ENCODE data around the gene MTHFD2. TPM values are rescaled to one million over a fixed set of nuclear protein-coding genes. Genes with fewer than 3 reads are reported as not detected.

The MTHFD2 gene
- total and polyA plus RNA-seq, 5 donors: 6.7 to 18.0 (median 8.7) TPM

GRCh38 chr2:74197049-74197448, 1.4 kb upstream of the MTHFD2 start:
- H3K27ac ChIP-seq (ENCODE audit: low read length): no peak overlapping the region
- intact Hi-C loops (cut with DNase I): no loop called here
- ATAC-seq (no peak), DNase-seq (no peak)
- no peaks in the 10 kb centered on the region for H3K9me3 ChIP-seq (ENCODE audit: control insufficient read depth, low read length)
- H3K27me3 ChIP-seq (ENCODE audit: control insufficient read depth, insufficient read depth): no peaks in the 10 kb centered on the region
- WGBS: 77% methylated on average over 4 of the region's 4 CpGs
- H3K4me3 ChIP-seq (ENCODE audit: low read length): no peak overlapping the region
- no peaks in the 10 kb centered on the region for H3K4me1 ChIP-seq (ENCODE audit: control insufficient read depth, insufficient read depth, low read length)

- H3K4me3 ChIP-seq (ENCODE audit: low read length): peak overlapping the region; percentile 32
- no peaks in the 10 kb centered on the region for H3K9me3 ChIP-seq (ENCODE audit: control insufficient read depth, low read length)
- intact Hi-C loops (cut with DNase I): no loop called here
- no peak for ATAC-seq
- WGBS: 37% methylated on average over 17 of the region's 18 CpGs
- no peaks in the 10 kb centered on the region for H3K27me3 ChIP-seq (ENCODE audit: control insufficient read depth, insufficient read depth)
- no peaks in the 10 kb centered on the region for H3K4me1 ChIP-seq (ENCODE audit: control insufficient read depth, insufficient read depth, low read length)
- no peak for DNase-seq
- no peak overlapping the region for H3K27ac ChIP-seq (ENCODE audit: low read length)
Measured at GRCh38 chr2:74198023-74198460, 373 bp upstream of the MTHFD2 start.

DNA sequence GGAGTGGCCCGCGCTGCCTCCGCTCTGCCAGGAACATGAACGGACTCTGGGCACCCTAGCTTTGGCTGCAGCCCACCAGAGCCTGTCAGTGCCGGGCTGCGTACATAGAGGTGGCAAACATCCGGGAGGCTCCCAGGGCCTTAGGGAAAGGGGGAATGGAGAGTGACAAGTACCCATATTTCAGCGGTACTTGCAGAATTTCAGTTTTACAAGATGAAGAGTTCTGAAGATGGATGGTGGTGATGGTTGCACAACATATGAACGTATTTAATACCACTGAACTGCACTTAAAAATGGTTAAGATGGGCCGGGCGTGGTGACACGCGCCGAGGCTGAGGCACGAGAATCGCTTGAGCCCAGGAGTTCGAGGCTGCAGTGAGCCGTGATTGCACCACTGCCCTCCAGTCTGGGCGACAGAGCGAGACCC, 873 bp downstream of the MTHFD2 start:
- peak overlapping the region; percentile 32 for H3K4me3 ChIP-seq (ENCODE audit: low read length)
- H3K9me3 ChIP-seq (ENCODE audit: control insufficient read depth, low read length): no peaks in the 10 kb centered on the region
- DNase-seq (peak in 1 of 3 donors; percentile 35), ATAC-seq (no peak)
- no peaks in the 10 kb centered on the region for H3K27me3 ChIP-seq (ENCODE audit: control insufficient read depth, insufficient read depth)
- intact Hi-C loops (cut with DNase I): no loop called here
- 2% methylated on average over 20 of the region's 20 CpGs for WGBS
- no peaks in the 10 kb centered on the region for H3K4me1 ChIP-seq (ENCODE audit: control insufficient read depth, insufficient read depth, low read length)
- H3K27ac ChIP-seq (ENCODE audit: low read length): no peak overlapping the region

- no peak for ATAC-seq
- H3K27me3 ChIP-seq (ENCODE audit: control insufficient read depth, insufficient read depth): no peaks in the 10 kb centered on the region
- no peaks in the 10 kb centered on the region for H3K9me3 ChIP-seq (ENCODE audit: control insufficient read depth, low read length)
- peak overlapping the region; percentile 30 for H3K27ac ChIP-seq (ENCODE audit: low read length)
- DNase-seq: no peak
- peak overlapping the region; percentile 32 for H3K4me3 ChIP-seq (ENCODE audit: low read length)
- H3K4me1 ChIP-seq (ENCODE audit: control insufficient read depth, insufficient read depth, low read length): no peaks in the 10 kb centered on the region
- intact Hi-C loops (cut with DNase I): no loop called here
- WGBS: 31% methylated on average over 8 of the region's 8 CpGs
Measured at GRCh38 chr2:74199871-74200305, 1.5 kb downstream of the MTHFD2 start.

- intact Hi-C loops (cut with DNase I): no loop called here
- Histone ChIP-seq H3K9me3 (ENCODE audit: control insufficient read depth, low read length) (no peaks in the 10 kb centered on the region), H3K4me1 (ENCODE audit: control insufficient read depth, insufficient read depth, low read length) (peaks cover under 1% of the 10 kb centered on the region), H3K27ac (ENCODE audit: low read length) (no peak overlapping the region), H3K4me3 (ENCODE audit: low read length) (no peak overlapping the region), H3K27me3 (ENCODE audit: control insufficient read depth, insufficient read depth) (no peaks in the 10 kb centered on the region)
- no peak for ATAC-seq
- no peak for DNase-seq
- 80% methylated on average over 3 of the region's 3 CpGs for WGBS
Measured at GRCh38 chr2:74201196-74201595, 2.8 kb downstream of the MTHFD2 start.

GRCh38 chr2:74201596-74201995, 3.2 kb downstream of the MTHFD2 start:
- no peak overlapping the region for H3K4me3 ChIP-seq (ENCODE audit: low read length)
- H3K27ac ChIP-seq (ENCODE audit: low read length): no peak overlapping the region
- intact Hi-C loops (cut with DNase I): no loop called here
- ATAC-seq (peak in 1 of 2 donors; percentile 30), DNase-seq (no peak)
- no peaks in the 10 kb centered on the region for H3K27me3 ChIP-seq (ENCODE audit: control insufficient read depth, insufficient read depth)
- 22% methylated on average over 1 of the region's 1 CpG for WGBS
- H3K9me3 ChIP-seq (ENCODE audit: control insufficient read depth, low read length): no peaks in the 10 kb centered on the region
- H3K4me1 ChIP-seq (ENCODE audit: control insufficient read depth, insufficient read depth, low read length): peaks cover 4% of the 10 kb centered on the region

- no peaks in the 10 kb centered on the region for H3K27me3 ChIP-seq (ENCODE audit: control insufficient read depth, insufficient read depth)
- no peak for DNase-seq
- no peak overlapping the region for H3K27ac ChIP-seq (ENCODE audit: low read length)
- no peaks in the 10 kb centered on the region for H3K9me3 ChIP-seq (ENCODE audit: control insufficient read depth, low read length)
- WGBS: 92% methylated on average over 3 of the region's 3 CpGs
- H3K4me1 ChIP-seq (ENCODE audit: control insufficient read depth, insufficient read depth, low read length): peaks cover 4% of the 10 kb centered on the region
- intact Hi-C loops (cut with DNase I): no loop called here
- ATAC-seq: no peak
- H3K4me3 ChIP-seq (ENCODE audit: low read length): no peak overlapping the region
Measured at GRCh38 chr2:74204436-74204835, 6.0 kb downstream of the MTHFD2 start.

- Histone ChIP-seq H3K4me1 (ENCODE audit: control insufficient read depth, insufficient read depth, low read length) (peaks cover 4% of the 10 kb centered on the region), H3K9me3 (ENCODE audit: control insufficient read depth, low read length) (no peaks in the 10 kb centered on the region), H3K27me3 (ENCODE audit: control insufficient read depth, insufficient read depth) (no peaks in the 10 kb centered on the region), H3K4me3 (ENCODE audit: low read length) (no peak overlapping the region), H3K27ac (ENCODE audit: low read length) (no peak overlapping the region)
- intact Hi-C loops (cut with DNase I): no loop called here
- DNase-seq (no peak), ATAC-seq (no peak)
- WGBS: 83% methylated on average over 5 of the region's 5 CpGs
Measured at GRCh38 chr2:74205113-74205512, 6.7 kb downstream of the MTHFD2 start.

- ATAC-seq (peak in 1 of 2 donors; percentile 54), DNase-seq (no peak)
- Histone ChIP-seq H3K9me3 (ENCODE audit: control insufficient read depth, low read length) (no peaks in the 10 kb centered on the region), H3K4me1 (ENCODE audit: control insufficient read depth, insufficient read depth, low read length) (peaks cover 4% of the 10 kb centered on the region), H3K27ac (ENCODE audit: low read length) (no peak overlapping the region), H3K27me3 (ENCODE audit: control insufficient read depth, insufficient read depth) (no peaks in the 10 kb centered on the region), H3K4me3 (ENCODE audit: low read length) (no peak overlapping the region)
- WGBS: 79% methylated on average over 6 of the region's 6 CpGs
- intact Hi-C loops (cut with DNase I): no loop called here
Measured at GRCh38 chr2:74205596-74205995, 7.2 kb downstream of the MTHFD2 start.

DNA sequence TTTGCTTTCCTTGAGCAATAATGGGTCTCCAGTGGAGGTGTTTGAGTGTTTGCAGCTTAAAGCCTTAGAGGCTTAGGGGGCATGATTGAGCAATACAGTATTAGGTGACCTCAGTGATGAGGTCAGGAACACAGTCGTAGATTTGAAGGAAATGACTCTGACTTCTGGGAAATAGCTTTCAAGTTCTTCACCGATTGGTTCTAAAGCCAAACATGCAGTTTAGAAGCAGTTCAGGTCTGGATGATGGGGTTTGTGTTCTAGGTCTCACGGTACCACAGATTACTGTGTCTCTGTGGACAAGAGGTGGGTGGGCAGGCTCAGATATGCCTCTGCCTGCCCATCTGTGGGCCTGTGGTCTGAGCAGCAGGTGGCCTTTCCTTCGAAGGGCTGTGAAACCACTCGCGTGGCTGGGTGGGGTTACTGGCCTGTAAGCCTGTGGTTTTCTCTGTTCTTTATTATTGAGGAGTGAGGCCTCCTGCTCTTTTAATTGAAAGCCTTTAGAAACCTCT, 7.8 kb downstream of the MTHFD2 start:
- H3K4me1 ChIP-seq (ENCODE audit: control insufficient read depth, insufficient read depth, low read length): peaks cover 4% of the 10 kb centered on the region
- H3K4me3 ChIP-seq (ENCODE audit: low read length): no peak overlapping the region
- peak; percentile 46 to 49 for ATAC-seq
- no peak overlapping the region for H3K27ac ChIP-seq (ENCODE audit: low read length)
- no peak for DNase-seq
- no peaks in the 10 kb centered on the region for H3K27me3 ChIP-seq (ENCODE audit: control insufficient read depth, insufficient read depth)
- WGBS: 62% methylated on average over 6 of the region's 6 CpGs
- H3K9me3 ChIP-seq (ENCODE audit: control insufficient read depth, low read length): no peaks in the 10 kb centered on the region
- intact Hi-C loops (cut with DNase I): no loop called here

DNA sequence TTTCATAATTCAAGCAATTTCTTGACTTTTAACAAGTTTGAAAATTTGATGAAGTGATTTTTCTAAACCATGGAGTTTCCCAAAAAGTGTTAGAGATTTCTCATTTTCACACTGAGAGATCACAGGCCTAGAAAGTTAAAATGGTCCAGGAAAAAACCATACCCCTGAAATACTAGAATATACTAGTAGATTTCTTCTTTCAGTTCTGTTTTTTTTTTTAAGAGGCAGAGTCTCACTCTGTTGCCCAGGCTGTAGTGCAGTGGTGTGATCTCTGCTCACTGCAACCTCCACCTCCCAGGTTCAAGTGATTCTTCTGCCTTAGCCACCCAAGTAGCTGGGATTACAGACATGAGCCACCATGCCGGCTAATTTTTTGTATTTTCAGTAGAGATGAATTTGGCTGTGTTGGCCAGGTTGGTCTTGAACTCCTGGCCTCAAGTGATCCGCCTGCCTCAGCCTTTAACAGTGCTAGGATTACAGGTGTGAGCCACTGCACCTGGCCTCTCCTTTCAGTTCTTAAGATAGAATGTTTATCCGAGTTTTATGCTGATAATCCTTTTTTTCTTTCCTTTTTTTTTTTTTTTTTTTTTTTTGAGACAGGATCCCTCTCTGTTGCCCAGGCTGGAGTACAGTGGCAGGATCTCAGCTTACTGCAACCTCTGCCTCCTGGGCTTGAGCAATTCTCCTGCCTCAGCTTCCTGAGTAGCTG, 14.4 kb downstream of the MTHFD2 start:
- Histone ChIP-seq H3K27me3 (ENCODE audit: control insufficient read depth, insufficient read depth) (no peaks in the 10 kb centered on the region), H3K9me3 (ENCODE audit: control insufficient read depth, low read length) (no peaks in the 10 kb centered on the region), H3K27ac (ENCODE audit: low read length) (no peak overlapping the region), H3K4me1 (ENCODE audit: control insufficient read depth, insufficient read depth, low read length) (no peaks in the 10 kb centered on the region), H3K4me3 (ENCODE audit: low read length) (no peak overlapping the region)
- WGBS: 94% methylated on average over 3 of the region's 3 CpGs
- DNase-seq: no peak
- intact Hi-C loops (cut with DNase I): no loop called here
- no peak for ATAC-seq
